GM19324 (cell line): ENCODE data around the gene HSPA9.
"Not testable (repeated sequence)": the region's sequence is repeated elsewhere in the genome, so short reads cannot be mapped to it uniquely, and the experiment has no call there.

ENCODE experiments used
- ATAC-seq: cut with Tn5 transposase; IDR thresholded peaks from one replicate; pipeline ENCODE4 v1.9.1; 2021; ENCODE audit warnings: mild to moderate bottlenecking, moderate library complexity; ENCODE audit not compliant: unreplicated experiment, low FRiP score

The HSPA9 gene

DNA sequence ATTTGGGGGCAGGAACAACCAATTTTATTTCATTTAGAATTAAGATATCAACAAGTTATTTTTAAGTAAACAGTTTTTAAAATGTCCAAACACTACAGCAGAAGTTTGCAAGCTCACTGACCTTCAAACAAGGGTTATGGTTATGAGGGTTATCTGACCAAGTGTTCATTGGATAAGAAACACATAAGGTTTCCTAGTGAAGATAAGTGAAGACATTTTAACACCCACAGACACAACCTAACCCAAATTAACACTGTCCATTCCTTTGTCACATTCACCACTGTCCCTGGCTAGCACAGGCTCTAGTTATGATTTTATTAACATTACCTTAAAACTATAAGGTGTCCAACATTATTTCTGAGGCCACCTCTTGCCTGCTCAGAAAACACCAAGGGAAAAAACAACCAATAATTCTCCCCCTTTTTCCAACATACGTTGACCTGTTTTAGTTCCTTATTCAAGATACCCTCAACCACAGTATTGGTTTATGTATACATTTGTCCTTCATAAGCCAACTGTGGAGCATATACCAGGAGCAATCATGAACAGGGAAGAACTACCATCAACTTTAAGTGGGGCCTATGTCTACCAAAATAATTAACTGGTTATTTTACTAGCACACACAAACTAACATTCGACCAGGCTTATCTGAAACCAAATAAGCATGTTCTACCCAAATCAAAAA lies 36.1 kb downstream of the HSPA9 start:
- no peak for ATAC-seq

DNA sequence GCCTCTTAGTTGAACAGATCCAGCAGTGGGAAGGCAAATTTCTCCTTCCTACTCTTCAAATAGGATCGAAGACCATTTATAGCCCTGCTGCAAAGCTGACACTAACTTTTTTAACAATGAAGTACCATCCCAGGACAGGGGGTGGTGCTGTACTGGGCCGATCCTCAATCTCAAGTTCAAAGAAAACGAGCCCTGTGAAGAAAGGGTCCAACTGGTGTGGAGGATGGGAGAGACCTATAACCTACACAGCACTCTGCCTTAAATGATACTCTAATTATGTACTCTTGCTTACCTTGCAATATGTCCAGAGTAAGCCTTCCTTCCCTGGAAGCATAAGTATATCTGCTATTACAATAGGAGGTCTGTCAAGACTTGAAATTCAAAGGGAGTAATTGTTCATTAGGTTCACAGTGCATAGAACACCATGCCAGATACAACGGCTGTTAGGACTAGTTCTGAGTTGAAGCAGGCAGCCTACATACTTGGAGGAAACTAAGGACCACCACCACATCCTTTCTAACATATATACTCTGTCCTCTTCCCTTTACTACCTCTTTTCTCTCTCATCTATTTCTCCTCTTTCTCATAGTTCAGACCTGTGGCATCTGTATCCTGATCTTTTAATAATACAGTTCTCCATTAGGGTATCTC lies 38.4 kb downstream of the HSPA9 start:
- ATAC-seq = no peak

DNA sequence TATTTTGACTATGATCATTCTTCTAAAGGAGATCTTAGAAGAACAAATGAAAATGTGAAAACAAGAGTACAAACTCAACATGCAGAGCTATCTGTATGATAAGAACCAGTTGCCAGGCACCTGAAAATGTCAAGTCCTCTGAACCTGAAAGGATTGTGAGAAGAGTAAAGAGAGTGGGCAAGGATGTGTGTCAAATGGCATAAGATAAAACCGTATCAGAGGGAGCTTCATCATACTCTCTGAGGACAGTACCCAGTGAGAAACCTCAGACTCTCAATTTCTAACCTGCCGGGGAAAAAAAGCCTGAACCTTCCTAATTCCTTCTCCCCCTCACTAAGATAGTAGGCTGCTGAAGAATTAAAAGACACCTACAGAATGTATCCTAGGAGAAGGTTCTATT lies 39.0 kb downstream of the HSPA9 start:
- ATAC-seq = no peak

DNA sequence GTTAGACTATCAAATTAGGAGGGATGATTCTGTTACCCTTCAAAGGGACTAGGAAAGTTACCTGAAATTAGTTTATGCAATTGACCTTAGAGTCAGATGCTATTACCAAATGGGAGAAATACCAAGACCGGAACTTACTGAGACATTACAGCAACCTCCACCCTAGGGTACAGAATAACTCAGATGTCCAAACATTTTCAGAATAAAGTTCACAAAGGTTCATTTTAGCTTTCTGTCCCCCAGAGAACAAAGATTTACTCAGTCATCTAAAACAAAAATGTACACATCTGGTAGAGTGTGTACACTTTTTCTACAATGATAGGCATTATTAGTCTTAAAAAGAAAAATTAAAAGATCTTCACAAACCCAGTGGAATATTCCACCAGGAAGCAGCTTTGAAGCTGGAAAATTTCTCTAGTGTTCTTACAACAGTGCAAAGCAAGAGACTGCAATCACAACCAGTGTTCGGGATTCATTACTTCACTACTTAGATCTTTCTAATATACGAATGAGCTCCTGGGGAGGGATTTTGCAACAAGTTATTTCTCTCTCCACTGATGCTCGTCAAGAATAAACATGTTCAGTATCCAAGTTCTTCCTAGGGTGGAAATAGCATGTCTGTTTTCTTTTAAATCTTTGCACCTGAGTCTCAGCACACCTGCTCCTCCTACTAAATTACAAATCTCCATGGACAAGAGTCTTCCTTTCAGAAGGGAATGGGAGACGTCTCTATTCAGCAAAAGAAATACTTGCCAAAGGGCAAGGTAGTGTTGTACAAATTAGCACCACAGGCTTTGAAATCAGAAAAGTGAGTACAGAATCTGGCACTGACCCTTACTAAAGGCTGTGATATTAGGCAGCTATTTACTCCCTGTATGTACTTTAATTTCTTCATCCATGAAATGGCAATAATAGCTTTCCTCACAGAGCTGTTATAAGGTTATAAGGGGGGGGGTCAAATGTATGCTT lies 40.9 kb downstream of the HSPA9 start:
- no peak for ATAC-seq

DNA sequence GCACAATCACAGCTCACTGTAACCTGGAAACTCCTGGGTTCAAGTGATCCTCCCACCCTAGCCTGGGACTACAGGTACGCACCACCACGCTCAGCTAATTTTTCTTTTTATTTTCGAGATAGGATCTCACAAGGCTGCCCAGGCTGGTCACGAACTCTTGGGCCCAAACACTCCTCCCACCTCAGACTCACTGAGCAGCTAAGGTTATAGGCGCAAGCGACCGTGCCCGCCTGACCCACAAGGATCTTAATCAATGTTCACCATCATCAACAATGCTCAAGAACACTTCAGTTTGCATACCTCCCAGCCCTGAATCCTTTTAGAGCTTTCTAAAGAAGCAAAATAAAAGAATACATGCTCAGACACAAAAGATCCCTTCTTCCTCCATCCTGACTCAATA lies 45.4 kb downstream of the HSPA9 start:
- ATAC-seq = no peak

DNA sequence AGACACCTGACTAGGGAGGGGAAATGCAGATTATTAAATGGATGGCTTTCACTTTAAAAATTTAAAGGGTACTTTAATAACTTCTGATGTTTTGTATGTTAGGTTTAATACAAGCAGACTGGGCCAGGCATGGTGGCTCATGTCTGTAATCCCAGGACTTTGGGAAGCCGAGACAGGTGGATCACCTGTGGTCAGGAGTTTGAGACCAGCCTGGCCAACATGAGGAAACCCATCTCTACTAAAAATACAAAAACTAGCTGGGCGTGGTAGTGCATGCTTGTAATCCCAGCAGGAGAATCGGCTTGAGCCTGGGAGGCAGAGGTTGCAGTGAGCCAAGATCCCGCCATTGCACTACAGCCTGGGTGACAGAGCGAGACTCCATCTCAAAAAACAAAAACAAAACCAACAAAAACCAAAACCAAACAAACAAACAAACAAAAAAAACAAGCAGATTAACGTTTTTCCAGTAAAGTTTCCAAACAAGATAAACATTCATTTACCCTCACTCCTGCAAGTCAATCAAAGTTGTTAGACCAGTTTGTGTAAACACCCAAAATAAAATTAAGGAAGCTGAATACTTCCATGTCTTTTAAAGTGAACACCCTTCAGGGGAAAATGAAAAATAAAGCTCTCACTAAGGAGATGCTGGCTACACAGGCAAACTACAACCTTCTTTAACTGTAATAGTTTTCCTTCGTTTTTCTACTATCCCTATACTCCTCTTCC lies 46.3 kb downstream of the HSPA9 start:
- no peak for ATAC-seq

DNA sequence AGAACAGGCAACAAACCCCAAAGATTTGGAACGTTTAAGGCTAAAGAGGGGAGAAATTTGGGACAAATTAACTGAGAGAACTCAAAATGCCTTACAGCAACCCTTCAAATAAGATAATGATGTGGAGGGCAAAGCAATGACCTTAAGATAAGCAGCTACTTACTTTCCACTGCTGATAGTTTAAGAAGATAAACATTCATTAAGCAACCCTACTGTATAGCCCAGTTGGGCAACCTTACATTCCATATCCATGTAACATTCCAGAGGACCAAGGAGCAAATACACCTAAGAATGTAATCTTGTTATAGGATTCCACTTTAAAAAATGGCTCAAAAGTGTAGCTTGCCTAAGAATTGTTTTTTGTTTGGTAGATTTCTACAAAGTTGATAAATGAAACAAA lies 47.0 kb downstream of the HSPA9 start:
- no peak for ATAC-seq

DNA sequence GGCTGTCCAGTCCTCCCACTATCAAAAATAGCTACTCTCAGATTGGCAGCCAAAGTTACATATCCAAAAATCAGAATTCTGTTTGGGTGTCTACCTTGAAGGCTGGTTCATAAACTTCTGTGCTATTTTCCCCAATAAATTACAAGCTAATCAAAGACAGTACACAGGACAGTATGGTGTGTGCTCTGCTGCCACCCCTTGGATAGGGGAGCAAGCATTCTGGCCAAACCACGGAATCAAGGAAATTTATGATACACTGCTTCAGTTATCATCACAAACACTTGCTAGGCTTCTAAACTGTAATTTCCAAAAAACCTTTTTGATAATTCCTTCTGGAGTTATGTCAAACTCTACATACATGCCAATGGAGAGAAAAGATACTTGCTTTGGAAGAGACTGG lies 48.0 kb downstream of the HSPA9 start:
- ATAC-seq = no peak

DNA sequence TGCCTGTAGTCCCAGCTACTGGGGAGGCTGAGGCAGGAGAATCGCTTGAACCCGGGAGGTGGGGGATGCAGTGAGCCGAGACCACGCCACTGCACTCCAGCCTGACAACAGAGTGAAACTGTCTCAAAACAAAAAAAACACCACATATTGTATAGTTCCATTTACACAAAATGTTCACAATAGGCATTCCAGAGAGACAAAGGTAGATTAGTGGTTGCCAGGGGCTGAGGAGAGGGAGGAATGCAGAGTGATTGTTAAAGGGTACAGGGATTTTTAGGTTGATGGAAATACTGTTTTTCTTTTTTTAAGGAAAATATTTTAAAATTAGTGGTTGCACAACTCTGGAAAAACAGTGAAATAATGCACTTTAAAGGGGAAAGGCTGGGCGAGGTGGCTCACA lies 51.8 kb downstream of the HSPA9 start:
- no peak for ATAC-seq

DNA sequence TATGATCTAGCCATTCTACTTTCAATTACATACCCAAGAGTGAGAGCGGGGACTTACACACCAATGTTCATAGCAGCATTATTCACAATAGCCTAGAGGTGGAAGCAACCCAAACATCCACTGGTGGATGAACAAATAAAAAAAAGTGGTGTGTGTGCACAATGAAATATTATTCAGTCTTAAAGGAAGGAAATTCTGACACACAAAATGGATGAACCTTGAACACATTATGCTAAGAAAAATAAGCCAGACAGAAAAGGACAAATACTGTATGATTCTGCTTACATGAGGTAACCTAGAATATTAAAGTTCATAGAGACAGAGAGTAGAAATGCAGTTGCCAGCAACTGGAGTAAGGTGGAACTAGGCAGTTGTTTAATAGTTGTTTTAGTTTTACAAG lies 54.2 kb downstream of the HSPA9 start:
- ATAC-seq = no peak

DNA sequence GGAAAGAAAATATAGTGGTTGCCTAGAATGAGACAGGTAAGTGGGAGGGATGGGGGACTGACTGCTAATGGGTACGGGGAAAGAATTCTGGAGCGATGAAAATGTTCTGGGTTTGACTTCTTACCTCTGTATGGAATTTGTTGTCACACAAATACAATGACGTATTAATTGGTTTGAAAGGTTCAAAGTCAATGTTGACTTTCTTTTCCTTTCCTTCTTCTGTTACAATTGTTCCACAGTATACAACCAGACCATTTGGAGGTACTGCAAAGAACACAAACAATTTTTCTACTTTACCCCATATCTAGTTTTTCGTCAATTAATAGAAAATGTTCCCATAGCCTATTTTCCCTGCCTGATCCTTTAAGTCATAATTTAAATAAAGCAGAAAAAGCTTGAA lies 57.8 kb downstream of the HSPA9 start:
- no peak for ATAC-seq

DNA sequence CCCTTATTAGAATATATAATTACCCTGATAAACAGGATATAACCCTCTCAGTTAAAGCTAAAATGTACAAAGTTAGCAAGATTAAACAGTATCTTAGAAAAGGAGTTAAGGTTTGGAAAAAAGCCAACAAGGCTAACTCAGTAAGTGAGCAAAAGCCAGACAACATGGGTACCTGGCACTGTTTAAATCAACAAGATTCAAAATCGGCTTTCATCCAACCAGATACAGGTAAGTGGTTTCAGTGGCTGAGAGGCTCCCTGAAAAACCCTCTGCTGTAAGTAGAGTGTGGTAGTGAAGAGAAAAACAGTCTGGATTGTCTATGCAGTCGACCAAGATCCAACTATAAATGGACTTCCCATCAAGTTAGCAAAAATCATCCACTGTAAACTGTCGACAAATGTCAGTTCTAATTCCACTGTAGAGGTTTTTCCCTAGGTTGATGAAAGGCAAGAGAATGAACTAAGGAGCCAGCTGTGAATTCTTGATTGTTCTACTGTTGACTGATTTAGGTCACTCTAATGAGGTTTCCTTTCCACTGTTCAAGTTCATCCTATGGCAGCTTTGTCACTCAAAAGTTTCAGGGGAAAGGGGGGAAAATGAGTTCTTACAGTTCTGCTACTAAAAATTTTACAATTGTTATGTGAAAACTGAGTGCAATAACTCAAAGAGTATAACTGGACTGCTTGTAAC lies 59.5 kb downstream of the HSPA9 start:
- ATAC-seq = no peak

DNA sequence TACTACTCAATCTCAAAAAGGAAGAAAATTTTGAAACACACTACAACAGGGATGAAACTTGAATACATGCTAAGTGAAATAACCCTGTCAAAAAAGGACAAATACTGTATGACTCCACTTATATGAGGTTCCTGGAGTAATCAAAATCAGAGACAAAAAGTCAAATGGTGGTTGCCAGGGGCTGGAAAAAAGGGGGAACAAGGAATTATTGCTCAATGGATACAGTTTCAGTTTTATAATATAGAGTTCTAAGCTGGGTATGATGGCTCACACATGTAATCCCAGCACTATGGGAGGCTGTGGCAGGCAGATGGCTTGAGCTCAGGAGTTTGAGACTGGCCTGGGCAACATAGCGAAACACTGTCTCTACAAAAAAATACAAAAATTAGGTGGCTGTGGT lies 61.2 kb downstream of the HSPA9 start:
- no peak for ATAC-seq

DNA sequence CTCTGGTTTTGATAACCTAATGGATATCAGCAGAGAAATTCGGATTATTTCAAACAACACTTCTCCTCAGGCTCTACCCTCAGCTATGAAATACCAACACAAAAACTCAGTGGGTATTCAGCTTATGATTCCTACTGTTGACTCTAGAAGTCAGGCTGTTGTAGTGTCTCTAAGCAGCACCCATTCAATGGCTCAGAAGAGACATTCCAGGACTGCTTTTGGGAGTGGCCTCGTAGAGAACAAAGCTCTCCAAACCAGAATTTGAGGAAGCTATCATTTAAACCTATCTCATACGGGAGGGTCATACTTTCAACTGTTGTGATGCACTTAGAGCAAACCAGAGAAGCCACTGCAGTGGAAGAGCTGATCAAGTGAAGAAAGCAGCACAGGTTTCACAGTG lies 66.2 kb downstream of the HSPA9 start:
- no peak for ATAC-seq

DNA sequence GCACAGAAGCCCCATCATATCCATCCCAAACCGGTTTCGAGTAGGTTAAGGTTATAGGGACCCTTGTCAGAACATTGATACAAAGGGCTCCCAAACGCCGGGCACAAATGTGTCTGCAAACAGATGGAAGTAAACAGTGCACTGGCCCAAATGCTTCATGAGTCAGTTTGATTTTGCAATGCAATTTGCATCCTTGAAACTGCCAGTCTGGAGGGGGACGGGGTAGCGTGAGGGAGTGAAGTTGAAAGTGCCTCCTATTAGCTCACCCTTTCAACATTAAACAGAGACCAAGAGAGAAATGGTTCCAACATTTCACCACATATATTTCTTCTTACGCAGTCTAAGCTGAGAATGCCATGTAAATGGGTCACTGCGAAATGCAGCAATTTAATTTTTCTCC lies 67.7 kb downstream of the HSPA9 start:
- ATAC-seq = not testable (repeated sequence)

DNA sequence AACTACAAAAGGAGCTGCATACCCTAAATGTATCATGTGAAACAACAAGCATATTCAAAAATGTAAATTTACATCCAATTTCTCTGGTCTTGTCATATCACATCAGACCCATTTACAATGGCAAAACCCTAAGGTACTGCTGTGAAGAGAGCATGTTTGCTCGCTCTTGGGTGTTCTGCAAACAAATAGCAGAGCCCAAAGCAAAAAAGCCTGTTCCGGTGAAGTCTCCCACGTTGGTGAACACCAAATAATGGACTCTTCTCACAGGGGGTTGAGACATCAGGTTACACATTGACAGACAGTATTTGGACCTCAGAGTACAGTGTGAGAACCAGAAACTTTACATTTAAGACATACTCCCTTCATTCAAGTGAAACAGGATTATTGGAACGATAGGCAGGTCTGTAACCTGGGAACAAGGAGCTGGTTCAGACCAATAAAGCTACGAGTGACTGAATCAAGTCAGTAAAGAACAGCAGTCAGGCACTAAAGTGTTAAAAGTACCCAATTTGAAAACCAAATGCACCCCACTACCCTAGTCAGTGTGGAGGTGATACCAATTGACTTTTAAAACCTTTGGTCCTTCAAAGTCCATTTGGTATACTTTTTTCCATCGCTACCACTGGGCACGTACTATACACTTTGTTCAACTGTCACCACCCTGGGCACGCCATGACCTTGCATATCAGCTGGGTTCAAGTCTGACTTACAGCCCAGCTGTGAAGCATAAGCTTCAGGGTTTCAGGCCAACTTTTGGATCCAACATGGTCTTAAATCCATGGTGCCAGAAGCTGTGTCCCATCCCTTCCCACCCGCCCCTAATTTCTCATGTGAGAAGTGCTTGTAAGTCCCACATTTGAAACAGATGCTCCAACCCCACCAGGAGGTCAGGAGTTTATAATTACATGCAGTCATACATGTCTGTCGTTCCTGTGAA lies 68.6 kb downstream of the HSPA9 start:
- no peak for ATAC-seq

DNA sequence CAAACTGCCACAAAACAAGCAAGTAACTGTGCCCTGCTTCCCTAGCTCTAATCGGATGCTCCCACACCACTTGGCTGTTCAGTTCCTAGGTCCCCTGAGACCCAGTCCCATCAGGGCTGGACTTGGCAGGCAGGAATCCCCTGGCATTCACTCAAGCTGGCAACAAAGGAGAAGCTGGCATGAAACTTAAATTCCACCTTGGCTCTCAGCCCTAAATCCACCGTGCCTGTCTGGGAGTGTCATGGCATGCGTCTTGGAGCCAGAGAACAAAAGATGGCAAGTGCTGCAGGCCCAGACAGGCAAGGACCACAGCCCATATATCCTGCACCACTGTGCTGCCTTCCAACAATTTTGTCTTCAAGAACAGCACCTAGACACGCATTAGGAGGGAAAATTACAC lies 70.4 kb downstream of the HSPA9 start:
- ATAC-seq = no peak
